TTC549 (cell line): ENCODE data around the gene E2F8.

Experiments used
- FAIRE-seq: peaks from 2 replicates; lab custom pipeline; 2012; peaks lifted over from hg19 to GRCh38; lab: Jason Lieb, UNC

Gene E2F8

GRCh38 chr11:19183646-19184045 is 57.1 kb downstream of the E2F8 start:
- FAIRE-seq: no peak

- no peak for FAIRE-seq
These were observed 59.0 kb downstream of the E2F8 start for GRCh38 chr11:19181531-19182261.

GRCh38 chr11:19176629-19177186 is 64.0 kb downstream of the E2F8 start:
- no peak for FAIRE-seq
